GM12878 (cell line): ENCODE results near the gene MAPK1IP1L. TPM values are rescaled to one million over a fixed set of nuclear protein-coding genes. Genes with fewer than 3 reads are reported as not detected.

Source experiments
- BCL3 ChIP-seq: IDR thresholded peaks from 2 replicates; pipeline ENCODE4 v1.6.1; 2011; ENCODE audit warnings: borderline replicate concordance, low read depth, mild to moderate bottlenecking, moderate library complexity, low read length; ENCODE audit not compliant: insufficient read depth, poor library complexity, severe bottlenecking
- CTCF ChIP-seq, 3 experiments: IDR thresholded peaks in 2 of 3; conservative IDR thresholded peaks in 1 of 3; 2 replicates each; pipeline ENCODE4 v1.5.1; 2011; ENCODE audit warnings: low read depth in 3 of 3, low read length in 3 of 3, mild to moderate bottlenecking in 3 of 3, control low read depth in 2 of 3, moderate library complexity in 2 of 3, inconsistent platforms in 1 of 3, mixed read lengths in 1 of 3; ENCODE audit not compliant: control insufficient read depth in 2 of 3, insufficient read depth in 1 of 3; ENCODE audit errors: extremely low read depth in 1 of 3
- E4F1 ChIP-seq: fragments of 450-650 bp; IDR thresholded peaks from 2 replicates; pipeline ENCODE4 v1.6.1; 2018; ENCODE audit warnings: borderline replicate concordance, mild to moderate bottlenecking; ENCODE audit not compliant: partially characterized antibody
- ESRRA ChIP-seq: IDR thresholded peaks from 2 replicates; pipeline ENCODE4 v1.6.1; 2012; ENCODE audit warnings: mild to moderate bottlenecking, low read length, improper control_type of control experiment
- EZH2 ChIP-seq: IDR thresholded peaks from 2 replicates; pipeline ENCODE4 v1.6.1; 2012; ENCODE audit warnings: low read depth, mild to moderate bottlenecking, control low read depth, inconsistent platforms, low read length, borderline replicate concordance; ENCODE audit not compliant: control insufficient read depth
- MLLT1 ChIP-seq: fragments of 450-650 bp; IDR thresholded peaks from 2 replicates; pipeline ENCODE4 v1.6.1; 2016; ENCODE audit warnings: mild to moderate bottlenecking
- MYC ChIP-seq: IDR thresholded peaks from 2 replicates; pipeline ENCODE4 v1.6.1; 2011; ENCODE audit warnings: mild to moderate bottlenecking, low read length, moderate library complexity, inconsistent platforms; ENCODE audit not compliant: insufficient read depth, insufficient replicate concordance, insufficient read length, severe bottlenecking
- PRDM15 ChIP-seq: fragments of 450-650 bp; formaldehyde crosslinking; IDR thresholded peaks from 2 replicates; pipeline ENCODE4 v1.4.0; 2020; ENCODE audit warnings: mild to moderate bottlenecking, moderate library complexity
- REST ChIP-seq: IDR thresholded peaks from 2 replicates; pipeline ENCODE4 v1.6.1; 2012; ENCODE audit warnings: mild to moderate bottlenecking, low read depth, low read length
- SRF ChIP-seq, 2 experiments: IDR thresholded peaks; 2 replicates each; pipeline ENCODE4 v1.6.1; 2011; ENCODE audit warnings: low read depth in 2 of 2, low read length in 2 of 2, mild to moderate bottlenecking in 1 of 2, moderate library complexity in 1 of 2
- polyA plus RNA-seq, 11 experiments: library from polyadenylated mRNA; depleted of rRNA in 4 of 11; unstranded in 6 of 11; stranded (reverse) in 5 of 11; fragments of >200 nt; fragmentation: Nextera tagmentation in 4 of 11; fragmentation: Illumina TruSeq in 1 of 11; extraction: Ambion mirVana in 4 of 11; extraction: Trizol in 1 of 11; gene quantifications; 1 replicate in 1 of 11; 2 replicates in 10 of 11; pipeline versions ENCODE4 v1.2.1 to v1.2.3, GENCODE V29; 2011 to 2016; ENCODE audit warnings: inconsistent platforms in 2 of 11, missing spikeins in 2 of 11, low read depth in 1 of 11
- total RNA-seq, 4 experiments: library from RNA; depleted of rRNA in 3 of 4; stranded (reverse); fragments of >200 nt in 3 of 4; fragmentation: Illumina TruSeq in 1 of 4; extraction: Trizol in 1 of 4; gene quantifications; 2 replicates each; pipeline versions ENCODE4 v1.2.1 to v1.2.3, GENCODE V29; 2013 to 2021

Gene MAPK1IP1L
- total and polyA plus RNA-seq, 10 of the 15 experiments (the other 5 are each of a cell fraction or from before 2014, with no cell fraction given), result 44.6 to 117 (median 73.0) TPM

- TF ChIP-seq REST (no peak), MYC (no peak), CTCF (IDR thresholded peaks at IDR 0.05 in 2 of 3, conservative IDR thresholded peaks at IDR 0.05 in 1 of 3; ENCODE audit: control insufficient read depth in 2 of 3, extremely low read depth in 1 of 3, insufficient read depth in 1 of 3, low read depth in 3 of 3, low read length in 3 of 3) (no peak), EZH2 (no peak), E4F1 (no peak), PRDM15 (CRISPR knock-in tag) (no peak), BCL3 (no peak), ESRRA (no peak), MLLT1 (peak; percentile 25; the same call in 1 of the 2 replicates), SRF (IDR thresholded peaks at IDR 0.05; ENCODE audit: low read depth in 2 of 2, low read length in 2 of 2) (no peak)
Measured at GRCh38 chr14:55102141-55102621, 50.7 kb downstream of the MAPK1IP1L start (continued).
